ENCODE data around the gene PAPSS1. TPM values are rescaled to one million over a fixed set of nuclear protein-coding genes. Genes with fewer than 3 reads are reported as not detected.

The PAPSS1 gene
- total and polyA plus RNA-seq, 3 donors from 2014 or later, result 32.8 to 42.4 (median 33.6) TPM

DNA sequence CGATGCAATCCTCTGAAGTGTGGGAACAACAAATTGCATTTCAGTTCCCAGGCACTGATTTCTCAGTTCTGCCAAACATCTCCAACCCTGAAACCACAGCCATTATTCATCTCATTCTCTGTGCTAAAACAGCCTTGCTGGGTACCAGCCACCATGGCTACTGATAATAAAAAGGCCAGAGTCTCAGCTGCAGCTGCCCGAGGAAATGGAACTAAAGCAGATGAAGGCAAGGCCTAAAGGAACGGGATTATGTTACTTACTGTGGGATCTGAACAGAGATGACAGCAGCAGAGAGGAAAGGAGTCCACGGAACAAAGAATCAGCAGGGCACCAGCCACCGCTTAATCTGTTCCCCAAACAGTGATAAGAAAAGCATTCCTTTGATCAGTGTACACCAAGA is 155.7 kb downstream of the PAPSS1 start:
- no peaks in the 10 kb centered on the region for H3K36me3 ChIP-seq (ENCODE audit: low read depth, missing control alignments)
- no peak overlapping the region for H3K4me3 ChIP-seq
- no peak overlapping the region for H3K27ac ChIP-seq
- H3K27me3 ChIP-seq, result no peaks in the 10 kb centered on the region
- no peaks in the 10 kb centered on the region for H3K9me3 ChIP-seq
- no peak for TF ChIP-seq POLR2A (IDR thresholded peaks at IDR 0.05)
- TF ChIP-seq, protein P1, sequence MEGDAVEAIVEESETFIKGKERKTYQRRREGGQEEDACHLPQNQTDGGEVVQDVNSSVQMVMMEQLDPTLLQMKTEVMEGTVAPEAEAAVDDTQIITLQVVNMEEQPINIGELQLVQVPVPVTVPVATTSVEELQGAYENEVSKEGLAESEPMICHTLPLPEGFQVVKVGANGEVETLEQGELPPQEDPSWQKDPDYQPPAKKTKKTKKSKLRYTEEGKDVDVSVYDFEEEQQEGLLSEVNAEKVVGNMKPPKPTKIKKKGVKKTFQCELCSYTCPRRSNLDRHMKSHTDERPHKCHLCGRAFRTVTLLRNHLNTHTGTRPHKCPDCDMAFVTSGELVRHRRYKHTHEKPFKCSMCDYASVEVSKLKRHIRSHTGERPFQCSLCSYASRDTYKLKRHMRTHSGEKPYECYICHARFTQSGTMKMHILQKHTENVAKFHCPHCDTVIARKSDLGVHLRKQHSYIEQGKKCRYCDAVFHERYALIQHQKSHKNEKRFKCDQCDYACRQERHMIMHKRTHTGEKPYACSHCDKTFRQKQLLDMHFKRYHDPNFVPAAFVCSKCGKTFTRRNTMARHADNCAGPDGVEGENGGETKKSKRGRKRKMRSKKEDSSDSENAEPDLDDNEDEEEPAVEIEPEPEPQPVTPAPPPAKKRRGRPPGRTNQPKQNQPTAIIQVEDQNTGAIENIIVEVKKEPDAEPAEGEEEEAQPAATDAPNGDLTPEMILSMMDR (IDR thresholded peaks at IDR 0.05), result no peak
- intact Hi-C loops (cut with DNase I; ENCODE audit: low total_unique reads), result no loop called here
- DNase-seq, result no peak
- WGBS, 2 donors, result 55 to 58% methylated on average over 5 of the region's 5 CpGs
- no peaks in the 10 kb centered on the region for H3K4me1 ChIP-seq

Other genes with a start within 250 kb of the PAPSS1 start
- 10 to 100 TPM; 22.2 to 31.7 TPM for gene SGMS2, start 104.7 kb upstream of the PAPSS1 start, total RNA-seq
- 24.2 TPM for gene SGMS2, start 104.7 kb upstream of the PAPSS1 start, polyA plus RNA-seq (ENCODE audit: insufficient read depth, low read depth, low replicate concordance)
- gene CYP2U1, start 211.3 kb upstream of the PAPSS1 start, total RNA-seq, result 1 to 10 TPM; 7.7 to 8.5 TPM
- gene CYP2U1, start 211.3 kb upstream of the PAPSS1 start, polyA plus RNA-seq (ENCODE audit: insufficient read depth, low read depth, low replicate concordance), result 6.9 TPM